Stromal cell of bone marrow (primary cell): Measurements from ENCODE around the gene HSD3B7.
A peak's percentile ranks its signal among the peaks of the same experiment; 100 is the strongest.

ENCODE experiments used
- DNase-seq: peaks from one replicate; pipeline ENCODE4 v3.0.0-alpha.2; 2012; ENCODE audit warnings: low read depth

The HSD3B7 gene

GRCh38 chr16:31023252-31023602 lies 38.2 kb downstream of the HSD3B7 start:
- DNase-seq = no peak

GRCh38 chr16:31023627-31024226 lies 38.7 kb downstream of the HSD3B7 start:
- DNase-seq = no peak

GRCh38 chr16:31025339-31025738 lies 40.3 kb downstream of the HSD3B7 start:
- no peak for DNase-seq

GRCh38 chr16:31029272-31029671 lies 44.3 kb downstream of the HSD3B7 start:
- no peak for DNase-seq

DNA sequence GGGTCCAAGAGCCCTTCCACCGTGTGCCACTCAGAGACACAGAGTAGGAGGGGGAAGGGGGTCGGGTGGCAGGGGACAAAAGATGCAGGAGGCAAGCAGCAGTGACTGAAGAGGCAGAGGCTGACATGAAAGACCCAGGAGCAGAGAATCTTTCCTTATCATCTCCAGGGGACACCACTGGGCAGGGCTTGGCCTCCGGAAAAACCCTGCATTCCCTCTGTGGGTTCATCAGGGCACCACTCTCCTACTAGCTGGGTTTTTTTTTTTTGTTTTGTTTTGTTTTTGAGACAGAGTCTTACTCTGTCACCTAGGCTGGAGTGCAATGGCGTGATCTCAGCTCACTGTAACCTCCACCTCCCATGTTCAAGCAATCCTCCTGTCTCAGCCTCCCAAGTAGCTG lies 46.3 kb downstream of the HSD3B7 start:
- DNase-seq = no peak

DNA sequence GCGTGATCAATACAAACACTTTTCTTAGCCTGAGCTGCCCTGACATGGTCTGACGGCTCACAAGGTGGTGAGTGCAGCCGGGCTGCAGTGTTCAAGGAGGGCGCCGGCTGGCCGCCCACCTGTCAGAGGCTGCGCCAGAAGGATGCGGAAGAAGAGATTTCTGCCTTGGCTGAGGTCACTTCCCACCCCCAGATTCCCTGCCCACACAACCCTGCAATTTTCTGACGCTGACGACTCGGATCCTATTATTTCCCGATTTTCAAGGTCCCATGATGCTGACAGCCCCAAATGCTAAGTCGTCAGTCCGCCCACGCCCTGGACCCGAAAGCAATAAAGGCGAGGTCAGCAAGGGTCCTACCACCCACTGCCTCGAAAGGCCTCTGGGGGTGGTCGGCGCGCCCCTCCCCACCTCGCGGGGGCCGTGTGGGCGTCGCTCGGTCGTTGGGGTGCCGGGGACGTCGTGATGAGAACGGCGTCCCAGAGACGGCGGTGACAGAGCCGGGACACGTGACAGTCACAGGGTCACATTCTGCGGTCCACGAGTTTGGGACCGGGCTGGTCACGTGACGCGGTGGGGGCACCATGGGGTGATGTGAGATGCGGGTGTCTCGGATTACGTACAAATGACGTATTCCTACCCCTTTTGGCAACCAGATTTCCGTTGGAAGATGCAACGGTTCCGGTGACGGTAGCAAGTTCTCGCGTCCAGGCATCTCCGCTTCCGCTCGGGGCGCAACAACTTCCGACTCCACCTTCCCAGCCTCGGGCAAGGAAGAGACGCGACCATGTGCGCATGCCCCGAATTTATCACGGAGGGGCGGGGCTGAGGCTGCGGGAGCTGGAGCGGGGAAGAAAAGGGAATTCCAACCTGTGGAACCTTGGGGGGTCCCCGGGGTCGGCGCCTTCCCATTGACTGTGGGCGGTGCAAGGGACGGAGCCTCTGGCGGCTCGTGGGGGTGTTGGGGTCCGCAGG lies 48.0 kb downstream of the HSD3B7 start, which contains the start of gene STX4:
STX4 (plus strand) TSS at position 823 of the 973 bp plus-strand sequence. CDS start 248 bp downstream, outside the sequence.
- peak; percentile 96 for DNase-seq

- DNase-seq = peak; percentile 75
Observed at GRCh38 chr16:31033709-31034492, 48.9 kb downstream of the HSD3B7 start.

DNA sequence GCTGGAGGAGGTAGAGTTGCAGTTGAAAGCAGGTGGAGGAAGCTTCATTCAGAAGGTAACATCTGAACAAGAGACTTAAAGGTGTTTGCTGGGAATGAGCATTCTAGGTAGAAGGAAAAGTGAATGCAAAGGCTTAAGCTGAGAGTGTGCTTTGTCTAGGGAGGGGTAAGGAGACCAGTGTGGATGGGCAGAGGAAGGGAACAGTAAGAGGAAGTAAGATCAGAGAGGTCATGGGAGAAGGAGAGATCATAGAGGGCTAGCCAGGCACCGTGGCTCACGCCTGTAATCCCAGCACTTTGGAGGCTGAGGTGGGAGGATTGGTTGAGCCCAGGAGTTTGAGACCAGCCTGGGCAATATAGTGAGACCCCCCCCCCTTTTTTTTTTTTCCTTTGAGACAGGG lies 51.7 kb downstream of the HSD3B7 start:
- DNase-seq = no peak
